CD14-positive monocyte (primary cell): ENCODE results near the gene TRUB1. TPM values are rescaled to one million over a fixed set of nuclear protein-coding genes. Genes with fewer than 3 reads are reported as not detected.

Experiments used
- DNase-seq, 3 donors: peaks; one replicate each; pipeline ENCODE4 v3.0.0-alpha.2; 2011 to 2022
- H2AFZ ChIP-seq: 2 replicates; pipeline ENCODE4 v1.6.0; 2012; ENCODE audit warnings: mild to moderate bottlenecking, low read depth, low read length, inconsistent platforms; ENCODE audit not compliant: insufficient read depth, poor library complexity, severe bottlenecking
- H3K27ac ChIP-seq, 2 donors: 1 replicate in 1 of 2; 2 replicates in 1 of 2; pipeline ENCODE4 v1.5.1; 2012 to 2013; ENCODE audit warnings: low read length in 2 of 2, control low read depth in 1 of 2, inconsistent platforms in 1 of 2, low read depth in 1 of 2, mild to moderate bottlenecking in 1 of 2
- H3K27me3 ChIP-seq, 2 donors: one replicate each; pipeline versions ENCODE4 v1.6.0 to v1.6.1; 2011 to 2013; ENCODE audit warnings: low read length in 2 of 2; ENCODE audit not compliant: control insufficient read depth in 2 of 2, insufficient read depth in 2 of 2
- H3K36me3 ChIP-seq, 2 donors: replicated peaks in 1 of 2; 1 replicate in 1 of 2; 2 replicates in 1 of 2; pipeline versions ENCODE4 v1.5.1 to v1.6.1; 2012 to 2013; ENCODE audit warnings: low read length in 2 of 2, control low read depth in 1 of 2, inconsistent platforms in 1 of 2, mild to moderate bottlenecking in 1 of 2; ENCODE audit not compliant: insufficient read depth in 2 of 2, control insufficient read depth in 1 of 2
- H3K4me1 ChIP-seq, 2 donors: 1 replicate in 1 of 2; 2 replicates in 1 of 2; pipeline versions ENCODE4 v1.5.1 to v1.6.1; 2012 to 2013; ENCODE audit warnings: low read length in 2 of 2, control low read depth in 1 of 2, inconsistent platforms in 1 of 2, mild to moderate bottlenecking in 1 of 2, moderate library complexity in 1 of 2; ENCODE audit not compliant: insufficient read depth in 2 of 2, control insufficient read depth in 1 of 2
- H3K4me2 ChIP-seq: replicated peaks from 2 replicates; pipeline ENCODE3; 2012; ENCODE audit warnings: low read length, moderate library complexity, mild to moderate bottlenecking; ENCODE audit not compliant: poor library complexity, severe bottlenecking; ENCODE audit errors: extremely low read depth
- H3K4me3 ChIP-seq, 3 experiments: fragments of 200-600 bp in 1 of 3; sonication (generic) in 1 of 3; replicated peaks in 1 of 3; 1 replicate in 2 of 3; 2 replicates in 1 of 3; pipeline ENCODE4 v1.5.1; 2011 to 2013; ENCODE audit warnings: low read length in 3 of 3, mild to moderate bottlenecking in 3 of 3, control low read depth in 2 of 3, low read depth in 2 of 3, inconsistent platforms in 1 of 3, moderate library complexity in 1 of 3
- H3K79me2 ChIP-seq: 2 replicates; pipeline ENCODE4 v1.6.0; 2012; ENCODE audit warnings: mild to moderate bottlenecking, control low read depth, inconsistent platforms, low read length, moderate library complexity; ENCODE audit not compliant: insufficient read depth
- H3K9ac ChIP-seq: 2 replicates; pipeline ENCODE4 v1.6.0; 2017; ENCODE audit warnings: low read length, mild to moderate bottlenecking; ENCODE audit not compliant: insufficient read depth, poor library complexity, severe bottlenecking
- H3K9me3 ChIP-seq, 2 donors: replicated peaks in 1 of 2; 1 replicate in 1 of 2; 2 replicates in 1 of 2; pipeline versions ENCODE4 v1.5.1 to v1.6.1; 2012 to 2013; ENCODE audit warnings: low read length in 2 of 2, control low read depth in 1 of 2; ENCODE audit not compliant: control insufficient read depth in 1 of 2, insufficient read depth in 1 of 2
- H4K20me1 ChIP-seq: 2 replicates; pipeline ENCODE4 v1.6.0; 2012; ENCODE audit warnings: mild to moderate bottlenecking, low read length, control low read depth, moderate library complexity; ENCODE audit not compliant: insufficient read depth
- H3K27ac Mint-ChIP-seq, 7 donors: one replicate each; pipeline ENCODE4 v1.8.0; 2020; ENCODE audit warnings: mild to moderate bottlenecking in 7 of 7, mixed read lengths in 7 of 7, moderate library complexity in 6 of 7, inconsistent platforms in 2 of 7
- H3K27me3 Mint-ChIP-seq, 3 donors: one replicate each; pipeline ENCODE4 v1.8.0; 2021 to 2022; ENCODE audit warnings: low read depth in 3 of 3, mild to moderate bottlenecking in 3 of 3, mixed read lengths in 3 of 3, moderate library complexity in 3 of 3, inconsistent platforms in 1 of 3
- H3K36me3 Mint-ChIP-seq, 2 donors: one replicate each; pipeline ENCODE4 v1.8.0; 2020; ENCODE audit warnings: mixed read lengths in 2 of 2, inconsistent platforms in 1 of 2, mild to moderate bottlenecking in 1 of 2
- H3K4me1 Mint-ChIP-seq: one replicate; pipeline ENCODE4 v1.8.0; 2020; ENCODE audit warnings: mild to moderate bottlenecking, mixed read lengths
- H3K4me3 Mint-ChIP-seq, 2 donors: one replicate each; pipeline ENCODE4 v1.8.0; 2020; ENCODE audit warnings: mild to moderate bottlenecking in 2 of 2, mixed read lengths in 2 of 2, moderate library complexity in 1 of 2
- H3K9me3 Mint-ChIP-seq, 7 donors: one replicate each; pipeline ENCODE4 v1.8.0; 2020 to 2022; ENCODE audit warnings: mixed read lengths in 7 of 7, mild to moderate bottlenecking in 6 of 7, moderate library complexity in 6 of 7, inconsistent platforms in 2 of 7
- WGBS: methylation state at CpG from one replicate; pipeline ENCODE4 v1.1.5; 2013; ENCODE audit warnings: missing lambda C conversion rate; ENCODE audit not compliant: insufficient coverage; 5-methylcytosine and 5-hydroxymethylcytosine counted together
- intact Hi-C, 2 donors: fragments of 100-400 bp; cut with micrococcal nuclease; formaldehyde crosslinking; loops; one replicate each; pipeline versions ENCODE4 v1.15.0 to v1.15.1; 2023
- polyA plus RNA-seq, 3 donors: library from polyadenylated mRNA; depleted of rRNA in 1 of 3; unstranded in 2 of 3; stranded (reverse) in 1 of 3; fragments of 300-500 nt in 2 of 3; fragments of >200 nt in 1 of 3; fragmentation: Illumina TruSeq in 2 of 3; gene quantifications; 1 replicate in 2 of 3; 2 replicates in 1 of 3; pipeline ENCODE4 v1.2.3, GENCODE V29; 2012 to 2021
- TF ChIP-seq, protein P1 (sequence below): fragments of 200-600 bp; IDR thresholded peaks from one replicate; pipeline ENCODE4 v1.8.0; 2022; ENCODE audit warnings: antibody characterized with exemption, mild to moderate bottlenecking

Gene TRUB1
- polyA plus RNA-seq, 3 donors = 3.0 to 5.0 (median 3.3) TPM

DNA sequence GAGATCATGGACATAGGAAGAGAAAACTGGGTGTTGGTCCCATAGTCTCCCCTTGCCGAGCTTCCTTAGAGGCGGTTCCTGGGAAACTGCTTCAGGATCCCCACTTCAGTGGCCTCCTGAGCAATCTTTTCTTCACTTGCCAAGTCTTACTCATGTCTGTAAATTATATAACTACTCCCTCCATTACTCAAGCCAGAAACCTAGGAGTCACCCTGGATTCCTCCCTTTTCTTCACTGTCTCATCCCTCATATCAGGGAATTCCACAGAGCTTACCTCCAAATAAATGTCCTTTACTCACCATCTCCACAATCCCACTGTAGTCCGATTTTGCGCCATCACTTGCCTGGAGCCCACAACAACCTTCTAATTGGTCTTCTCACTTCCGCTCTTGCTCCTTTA lies 29.1 kb upstream of the TRUB1 start:
- Histone ChIP-seq H3K4me2 (no peak overlapping the region), H3K9ac (no peak overlapping the region), H2AFZ (no peak overlapping the region), H3K36me3 (no peaks in the 10 kb centered on the region), H3K9me3 (no peaks in the 10 kb centered on the region), H3K27ac (no peak overlapping the region), H4K20me1 (no peaks in the 10 kb centered on the region), H3K79me2 (no peaks in the 10 kb centered on the region), H3K4me3 (no peak overlapping the region), H3K4me1 (no peaks in the 10 kb centered on the region), H3K27me3 (peaks cover 0 to 6% of the 10 kb centered on the region in 2 donors)
- Mint-ChIP-seq H3K27me3 (peaks cover 3 to 10% (median 7%) of the 10 kb centered on the region in 3 donors), H3K27ac (no peak overlapping the region), H3K9me3 (no peaks in the 10 kb centered on the region), H3K4me1 (no peaks in the 10 kb centered on the region), H3K4me3 (no peak overlapping the region), H3K36me3 (no peaks in the 10 kb centered on the region)
- DNase-seq = no peak
- intact Hi-C loops = no loop called here
- TF ChIP-seq, protein P1, sequence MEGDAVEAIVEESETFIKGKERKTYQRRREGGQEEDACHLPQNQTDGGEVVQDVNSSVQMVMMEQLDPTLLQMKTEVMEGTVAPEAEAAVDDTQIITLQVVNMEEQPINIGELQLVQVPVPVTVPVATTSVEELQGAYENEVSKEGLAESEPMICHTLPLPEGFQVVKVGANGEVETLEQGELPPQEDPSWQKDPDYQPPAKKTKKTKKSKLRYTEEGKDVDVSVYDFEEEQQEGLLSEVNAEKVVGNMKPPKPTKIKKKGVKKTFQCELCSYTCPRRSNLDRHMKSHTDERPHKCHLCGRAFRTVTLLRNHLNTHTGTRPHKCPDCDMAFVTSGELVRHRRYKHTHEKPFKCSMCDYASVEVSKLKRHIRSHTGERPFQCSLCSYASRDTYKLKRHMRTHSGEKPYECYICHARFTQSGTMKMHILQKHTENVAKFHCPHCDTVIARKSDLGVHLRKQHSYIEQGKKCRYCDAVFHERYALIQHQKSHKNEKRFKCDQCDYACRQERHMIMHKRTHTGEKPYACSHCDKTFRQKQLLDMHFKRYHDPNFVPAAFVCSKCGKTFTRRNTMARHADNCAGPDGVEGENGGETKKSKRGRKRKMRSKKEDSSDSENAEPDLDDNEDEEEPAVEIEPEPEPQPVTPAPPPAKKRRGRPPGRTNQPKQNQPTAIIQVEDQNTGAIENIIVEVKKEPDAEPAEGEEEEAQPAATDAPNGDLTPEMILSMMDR = no peak
- WGBS = 91% methylated on average over 5 of the region's 5 CpGs

DNA sequence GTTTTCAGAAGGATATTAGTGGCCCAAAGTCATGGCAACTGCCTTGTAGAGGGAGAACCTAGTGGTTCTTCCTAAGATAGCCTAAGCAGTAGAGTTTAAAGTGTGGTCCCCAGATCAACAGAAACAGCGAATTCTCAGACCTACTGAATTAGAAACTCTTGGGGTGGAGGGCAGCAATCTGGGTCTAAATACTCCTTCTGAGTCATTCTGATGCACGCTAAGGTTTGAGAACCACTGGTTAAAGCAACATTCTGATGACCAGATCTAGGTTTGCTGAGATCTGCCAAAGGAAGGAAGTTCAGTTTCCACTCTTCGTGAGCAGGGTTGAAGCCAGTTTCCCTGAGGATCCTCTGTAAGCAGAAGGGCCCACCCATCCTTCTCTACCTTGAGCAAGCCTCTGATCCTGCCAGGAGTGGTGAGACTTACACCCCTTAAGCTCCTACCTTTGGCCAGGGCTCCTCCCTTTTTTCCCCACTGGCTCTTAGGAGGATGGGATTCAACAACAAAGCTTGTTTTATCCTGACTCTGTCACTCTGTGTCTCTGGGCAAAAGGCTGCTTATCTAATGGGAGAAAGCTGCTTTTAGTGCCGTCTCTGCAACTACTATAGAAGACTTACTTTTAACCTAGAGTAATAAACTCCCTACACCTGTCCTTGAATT lies 26.8 kb upstream of the TRUB1 start:
- H3K4me1 Mint-ChIP-seq = no peaks in the 10 kb centered on the region
- Histone ChIP-seq H3K4me2 (no peak overlapping the region), H3K9ac (no peak overlapping the region), H3K79me2 (no peaks in the 10 kb centered on the region), H3K27me3 (no peaks in the 10 kb centered on the region), H3K4me1 (no peaks in the 10 kb centered on the region), H3K9me3 (no peaks in the 10 kb centered on the region), H4K20me1 (no peaks in the 10 kb centered on the region), H3K4me3 (no peak overlapping the region), H2AFZ (no peak overlapping the region), H3K36me3 (no peaks in the 10 kb centered on the region), H3K27ac (no peak overlapping the region)
- 66% methylated on average over 3 of the region's 4 CpGs for WGBS
- H3K4me3 Mint-ChIP-seq = no peak overlapping the region
- H3K27ac Mint-ChIP-seq = no peak overlapping the region
- TF ChIP-seq, protein P1 = no peak
- H3K27me3 Mint-ChIP-seq = peaks cover 0 to 10% (median 7%) of the 10 kb centered on the region in 3 donors
- H3K9me3 Mint-ChIP-seq = no peaks in the 10 kb centered on the region
- intact Hi-C loops = no loop called here
- DNase-seq = no peak
- no peaks in the 10 kb centered on the region for H3K36me3 Mint-ChIP-seq
